ENCODE data around the gene CPXM2.
"Not testable (repeated sequence)": the region's sequence is repeated elsewhere in the genome, so short reads cannot be mapped to it uniquely, and the experiment has no call there.

CPXM2 gene

DNA sequence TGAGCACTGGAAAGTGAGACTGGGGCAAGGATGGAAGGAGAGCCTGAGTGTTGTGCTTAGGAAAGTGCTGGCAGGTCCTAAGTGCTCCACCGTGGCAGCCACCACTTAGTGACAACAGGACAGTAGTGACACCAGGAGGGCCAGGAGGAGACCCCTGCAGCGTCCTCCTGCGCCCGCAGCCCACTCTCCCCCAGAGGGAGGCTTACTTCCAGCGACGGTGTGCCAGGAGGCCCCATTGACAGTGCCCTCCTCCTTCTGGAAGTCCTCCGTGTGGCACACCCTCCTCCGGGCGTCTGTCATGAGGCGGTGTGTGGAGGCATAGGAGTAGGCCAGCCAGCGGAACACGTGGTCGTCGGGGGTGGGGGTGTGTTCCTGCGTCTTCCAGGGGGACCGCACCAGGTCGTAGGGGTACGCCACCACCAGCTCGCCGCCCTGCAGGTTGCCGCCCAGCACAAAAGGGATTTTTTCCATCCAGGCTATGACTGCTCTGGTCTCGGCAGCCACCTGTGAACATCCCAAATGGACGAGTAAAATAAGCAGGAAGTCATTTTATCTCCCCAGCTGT is 129.9 kb downstream of the CPXM2 start:
- no peak for DNase-seq

DNA sequence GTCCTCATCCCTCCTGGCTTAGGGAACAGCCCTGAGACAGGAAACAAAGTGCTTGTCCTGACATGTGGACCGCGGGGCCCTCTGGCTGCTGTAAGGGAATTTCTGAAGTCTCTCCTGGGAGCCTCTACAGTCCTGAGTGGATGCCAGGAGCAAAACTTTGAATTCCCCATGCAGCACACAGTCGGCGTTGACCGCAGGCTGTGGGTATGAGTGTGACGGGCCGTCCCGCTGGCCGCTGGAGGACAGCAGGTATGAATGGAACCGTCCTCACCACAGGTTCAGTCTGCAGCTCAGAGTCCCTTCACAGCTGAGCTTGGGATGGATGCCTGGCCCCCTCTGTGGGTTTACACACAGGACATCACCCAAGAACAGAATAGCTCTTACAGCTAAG is 130.6 kb downstream of the CPXM2 start:
- DNase-seq: no peak

DNA sequence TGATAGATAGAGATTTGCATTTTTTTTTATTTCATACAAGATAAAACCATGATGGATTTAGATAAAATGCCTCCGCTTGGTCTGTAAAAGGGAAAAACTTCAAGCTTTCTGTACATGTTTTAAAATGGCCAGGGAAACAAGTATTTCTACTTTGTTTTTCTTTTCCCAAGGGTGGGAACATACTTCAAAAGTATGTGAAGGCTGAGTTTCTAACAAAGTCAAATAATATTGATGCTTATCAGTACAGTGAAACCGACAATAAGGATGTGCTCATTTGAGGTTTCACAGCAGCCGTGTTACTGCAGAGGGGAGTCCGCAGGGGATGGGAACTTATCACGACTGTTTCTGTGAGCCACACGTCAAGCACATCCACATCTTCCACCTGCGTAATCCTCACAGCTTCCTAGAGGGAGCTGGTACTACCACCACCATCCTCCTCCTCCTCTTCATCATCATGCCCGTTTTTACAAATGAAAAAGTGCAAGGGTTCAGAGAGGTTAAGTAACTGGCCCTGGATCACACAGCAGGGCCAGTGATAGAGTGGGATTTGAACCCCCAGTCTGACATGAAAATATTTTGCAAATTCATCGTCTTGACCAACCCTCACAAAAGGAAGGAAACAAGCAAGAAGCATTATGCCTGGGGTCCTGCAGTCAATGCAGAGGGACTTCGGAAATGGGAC is 131.1 kb downstream of the CPXM2 start:
- no peak for DNase-seq

DNA sequence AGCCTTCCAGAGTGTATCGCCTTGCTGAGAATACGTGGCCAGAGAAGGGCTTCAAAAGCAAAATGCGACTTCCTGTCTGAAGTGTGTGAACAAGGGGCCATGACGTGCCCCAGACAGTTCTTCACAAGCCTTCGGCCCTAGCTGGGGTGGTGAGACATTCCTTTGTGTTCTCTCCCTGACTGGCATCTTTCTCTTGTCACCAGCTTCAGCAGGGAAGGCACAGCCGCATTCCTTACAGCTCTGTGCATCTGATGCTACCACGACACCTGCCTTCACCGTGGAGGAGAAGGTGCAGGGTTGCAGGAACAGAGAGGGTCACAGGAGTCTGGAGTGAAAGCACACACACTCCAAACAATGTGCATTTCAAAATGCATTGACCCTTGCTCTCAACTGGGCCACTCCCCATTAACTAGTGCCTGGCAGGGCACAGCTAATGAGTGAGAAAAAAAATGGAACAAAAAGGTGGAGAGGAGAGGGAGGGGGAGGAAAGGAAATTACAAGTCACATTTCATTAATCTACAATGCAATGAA is 132.0 kb downstream of the CPXM2 start:
- DNase-seq: no peak

DNA sequence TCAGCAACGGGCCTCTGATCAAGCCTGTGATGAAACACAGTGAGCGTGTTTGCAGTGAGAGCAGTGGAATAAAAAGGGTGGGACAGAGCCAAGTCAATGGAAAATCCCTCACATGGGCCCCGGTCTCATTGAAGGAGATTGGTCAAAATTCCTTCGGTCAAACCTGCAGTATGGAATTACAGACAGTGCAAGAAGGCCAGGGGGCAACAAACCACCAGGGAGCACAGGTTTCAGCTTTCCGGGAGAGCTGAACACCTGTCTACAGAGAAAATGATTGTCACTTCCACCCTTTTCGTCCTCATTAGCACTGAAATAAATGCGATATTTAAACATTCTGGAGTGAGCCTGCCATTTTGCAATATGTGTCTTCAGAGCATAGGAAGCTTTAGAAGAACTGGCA is 132.6 kb downstream of the CPXM2 start:
- no peak for DNase-seq

DNA sequence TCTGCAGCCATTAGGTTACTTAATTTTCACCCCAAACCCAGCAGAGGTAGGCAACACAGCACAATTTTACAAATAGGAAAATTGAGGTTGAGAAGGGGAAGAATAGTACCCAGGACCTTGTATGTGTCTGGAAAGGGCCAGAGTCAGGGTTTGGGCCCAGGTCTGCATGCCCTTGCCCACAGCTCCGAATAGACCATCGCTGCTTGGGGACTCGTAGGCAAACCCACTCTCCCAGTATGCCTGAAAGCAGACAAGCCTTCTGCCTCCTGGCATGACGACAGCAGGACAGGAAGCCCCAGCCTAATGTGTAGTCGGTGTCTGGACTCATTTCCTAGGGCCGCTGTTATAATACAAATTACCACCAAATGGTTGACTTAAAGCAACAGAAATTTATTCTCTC is 133.8 kb downstream of the CPXM2 start:
- no peak for DNase-seq

DNA sequence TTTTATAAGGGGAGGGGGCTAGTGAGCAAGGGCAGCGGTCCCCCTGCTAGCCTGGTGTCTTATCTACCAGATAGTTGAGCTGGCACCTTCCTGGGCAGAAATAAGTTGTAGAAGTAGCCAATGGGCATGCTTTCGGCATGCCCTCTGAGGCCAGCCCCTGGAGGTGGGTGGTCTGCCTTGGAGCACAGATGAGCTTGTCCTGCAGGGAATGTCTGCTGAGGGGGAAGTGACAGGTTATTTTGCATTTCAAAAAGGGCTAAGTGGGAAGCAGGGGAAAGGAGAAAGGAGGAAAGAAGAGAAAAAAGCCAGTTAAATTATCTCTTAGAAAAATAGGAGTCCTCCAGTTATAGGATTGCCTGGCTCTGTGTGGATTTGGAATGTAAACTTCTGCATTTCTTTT is 136.5 kb downstream of the CPXM2 start:
- DNase-seq: no peak

DNA sequence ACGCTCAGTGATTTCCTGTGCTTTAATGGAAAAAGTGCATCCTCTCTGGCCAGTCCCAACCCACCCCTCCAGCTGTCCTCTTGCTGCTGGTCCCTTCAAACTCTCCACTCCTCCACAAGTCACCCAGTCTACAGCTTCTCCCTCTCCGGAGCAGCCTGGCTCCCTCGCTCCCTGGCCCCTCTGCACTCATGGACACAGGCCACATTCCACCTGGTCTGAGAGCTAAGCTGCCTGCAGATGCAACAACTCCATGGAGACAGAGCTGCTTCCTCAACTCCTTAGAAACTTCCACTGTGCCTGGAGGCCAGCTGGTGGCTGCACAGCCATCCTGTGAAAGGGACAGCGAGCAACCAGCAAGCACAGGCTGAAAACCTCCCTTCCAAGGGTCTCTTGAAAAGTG is 137.5 kb downstream of the CPXM2 start:
- no peak for DNase-seq

DNA sequence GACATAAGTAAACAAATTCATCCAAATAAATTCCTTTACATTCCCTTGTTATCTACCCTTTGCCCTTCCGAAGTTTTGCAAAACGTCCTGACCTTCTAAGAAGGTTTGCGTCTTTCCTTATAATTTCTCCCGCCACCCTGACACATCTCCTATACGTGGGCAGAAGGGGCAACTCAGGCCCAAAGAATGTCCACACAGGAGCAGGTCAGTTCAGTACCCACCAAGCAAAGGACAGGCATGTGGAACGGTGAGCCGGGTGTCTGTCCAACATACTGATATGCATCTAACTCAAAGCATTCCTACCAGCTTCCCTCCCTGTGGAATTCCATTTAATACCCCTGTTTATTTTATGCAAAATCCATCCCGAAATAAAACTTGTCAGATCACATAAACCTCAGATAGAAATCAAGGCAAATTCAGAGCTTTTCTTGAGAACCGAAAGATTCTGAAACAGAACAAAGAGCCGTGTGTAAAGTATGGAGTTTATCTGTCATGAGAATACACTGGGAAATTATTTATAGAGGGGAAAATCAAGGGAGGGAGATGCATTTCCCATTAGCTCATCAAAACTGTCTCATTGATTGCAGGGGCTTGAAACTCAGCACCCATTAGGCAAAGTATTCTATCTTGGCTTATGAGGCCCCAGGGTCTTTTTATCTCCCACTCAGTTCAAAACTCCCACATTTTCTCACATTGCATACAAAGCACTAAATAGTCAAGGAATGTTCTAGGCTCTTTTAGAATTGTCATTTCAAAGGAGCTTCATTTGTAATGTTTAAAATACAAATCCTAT is 140.1 kb downstream of the CPXM2 start:
- no peak for DNase-seq

DNA sequence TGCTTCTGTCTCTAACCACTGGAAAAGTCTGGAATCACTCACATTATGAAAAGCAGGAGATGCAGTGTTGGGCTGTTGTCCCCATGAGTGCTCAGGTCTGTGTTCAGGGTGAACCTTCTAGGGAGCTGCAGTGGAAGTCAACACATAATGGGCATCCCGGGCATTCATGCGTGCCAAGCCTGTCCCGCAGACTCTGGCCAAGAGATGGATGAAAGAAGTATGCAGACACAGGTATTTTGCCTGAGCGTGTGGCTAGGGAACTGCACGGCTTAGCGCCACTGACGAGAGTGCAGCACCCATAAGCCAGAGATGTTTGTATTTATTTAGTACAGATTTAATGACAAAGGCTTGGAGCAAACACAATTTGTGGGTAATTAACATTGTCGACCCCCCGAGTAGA is 140.7 kb downstream of the CPXM2 start:
- no peak for DNase-seq

DNA sequence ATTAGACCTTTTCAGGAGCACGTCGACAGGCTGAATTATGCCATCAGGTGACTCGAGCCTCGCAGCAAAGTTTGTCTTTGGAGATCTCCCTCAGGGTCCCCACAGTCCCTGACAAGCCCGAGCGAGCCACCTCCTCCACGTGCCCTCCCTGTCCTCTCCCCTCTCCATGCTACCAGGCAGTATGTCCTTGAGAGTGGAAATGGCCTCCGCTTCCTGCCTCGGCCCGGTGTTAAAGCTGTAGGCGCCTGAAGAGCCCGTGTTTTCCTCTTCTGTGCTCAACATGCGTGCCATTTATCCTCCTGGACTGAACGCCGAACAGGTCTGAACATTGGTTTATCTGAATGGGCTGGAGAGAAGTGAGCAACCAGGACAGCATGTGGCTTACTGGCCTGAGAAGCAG is 142.9 kb downstream of the CPXM2 start:
- no peak for DNase-seq

DNA sequence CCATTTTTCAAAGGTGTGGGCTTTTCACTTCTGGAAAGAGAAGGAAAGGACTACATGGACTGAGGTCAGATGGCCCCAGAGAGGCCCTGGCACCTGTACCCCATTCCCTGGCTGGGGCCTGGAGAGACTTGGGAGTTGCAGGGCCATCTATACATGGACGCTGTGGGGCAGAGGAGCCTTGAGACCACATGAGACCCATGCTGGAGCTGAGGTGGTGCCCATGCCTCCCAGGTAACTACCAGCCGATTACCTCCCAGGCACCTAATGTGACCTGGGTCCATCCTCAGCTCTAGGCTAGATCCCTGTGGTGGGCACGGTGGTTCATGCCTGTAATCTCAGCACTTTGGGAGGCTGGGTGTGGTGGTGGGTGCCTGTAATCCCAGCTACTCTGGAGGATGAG is 144.2 kb downstream of the CPXM2 start:
- no peak for DNase-seq

DNA sequence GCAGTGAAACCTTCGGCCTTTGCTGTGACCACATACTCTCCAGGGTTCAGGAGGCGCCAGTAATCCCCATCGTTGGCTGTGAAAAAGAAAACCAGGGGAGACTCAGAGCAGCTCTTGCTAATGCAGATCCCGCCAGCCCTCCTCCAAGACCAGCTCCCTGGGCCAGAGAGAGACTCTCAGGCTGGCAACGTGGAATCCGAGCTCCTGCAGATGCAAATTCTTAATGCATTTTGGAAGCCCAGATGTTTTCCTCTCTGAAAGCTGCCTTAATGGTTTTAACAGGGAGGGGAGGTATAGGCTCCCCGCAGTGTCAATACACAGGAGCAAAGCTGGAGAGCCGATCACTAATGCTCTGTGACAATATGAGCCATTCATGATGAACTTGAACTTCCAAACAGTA is 144.7 kb downstream of the CPXM2 start:
- no peak for DNase-seq

DNA sequence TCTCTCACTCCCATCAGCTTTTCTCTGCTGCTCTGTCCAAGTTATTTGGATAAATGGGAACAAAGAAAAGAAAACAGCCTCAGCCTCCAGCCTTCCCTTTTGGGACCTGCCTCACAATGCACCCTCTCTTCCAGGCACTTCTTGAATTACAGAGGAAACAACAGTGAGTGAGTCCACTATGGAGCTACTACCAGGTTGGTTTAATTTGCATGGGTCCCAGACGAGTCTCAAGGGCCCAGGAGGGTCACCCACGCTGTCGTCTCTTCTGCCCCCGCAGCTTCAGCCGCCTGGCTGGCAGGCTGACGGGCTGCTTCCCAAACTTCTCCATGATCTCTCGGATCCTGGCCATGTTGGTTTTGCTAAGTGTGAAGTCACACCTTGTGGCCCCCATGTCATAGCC is 145.1 kb downstream of the CPXM2 start:
- DNase-seq: no peak

DNA sequence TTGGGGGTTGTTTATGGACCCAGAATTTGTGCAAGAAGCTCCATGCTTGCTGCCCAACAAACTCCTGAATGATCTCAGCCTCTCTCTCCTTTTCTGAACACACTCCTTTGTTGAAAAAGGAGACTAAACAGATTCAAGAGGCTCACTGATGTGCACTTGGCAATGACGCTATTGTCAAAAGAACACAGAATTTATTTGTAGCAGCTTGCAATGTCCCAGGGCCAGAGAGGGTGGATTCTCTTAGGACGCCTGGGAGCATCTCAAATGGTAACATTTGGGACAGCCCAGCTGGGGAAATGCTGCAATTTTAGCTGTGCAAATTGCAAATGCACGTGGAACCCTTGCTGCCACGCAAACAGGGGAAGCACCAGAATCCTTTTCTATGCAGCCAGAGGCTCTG is 145.5 kb downstream of the CPXM2 start:
- no peak for DNase-seq

DNA sequence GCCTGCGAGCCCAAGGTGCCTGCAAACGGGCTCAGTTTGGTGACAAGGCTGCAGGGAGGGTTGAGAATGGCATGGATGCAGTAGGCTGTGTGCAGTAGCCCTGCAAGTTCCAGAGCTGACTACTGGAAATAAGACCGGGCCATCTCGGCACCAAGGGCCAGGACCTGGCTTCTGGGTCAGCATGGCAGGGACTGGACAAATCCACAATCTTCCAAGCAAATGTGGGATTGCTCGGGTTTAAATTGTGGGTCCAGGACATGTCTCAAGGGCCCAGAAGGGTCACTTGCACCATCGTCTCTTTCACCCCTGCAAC is 147.4 kb downstream of the CPXM2 start:
- no peak for DNase-seq

DNA sequence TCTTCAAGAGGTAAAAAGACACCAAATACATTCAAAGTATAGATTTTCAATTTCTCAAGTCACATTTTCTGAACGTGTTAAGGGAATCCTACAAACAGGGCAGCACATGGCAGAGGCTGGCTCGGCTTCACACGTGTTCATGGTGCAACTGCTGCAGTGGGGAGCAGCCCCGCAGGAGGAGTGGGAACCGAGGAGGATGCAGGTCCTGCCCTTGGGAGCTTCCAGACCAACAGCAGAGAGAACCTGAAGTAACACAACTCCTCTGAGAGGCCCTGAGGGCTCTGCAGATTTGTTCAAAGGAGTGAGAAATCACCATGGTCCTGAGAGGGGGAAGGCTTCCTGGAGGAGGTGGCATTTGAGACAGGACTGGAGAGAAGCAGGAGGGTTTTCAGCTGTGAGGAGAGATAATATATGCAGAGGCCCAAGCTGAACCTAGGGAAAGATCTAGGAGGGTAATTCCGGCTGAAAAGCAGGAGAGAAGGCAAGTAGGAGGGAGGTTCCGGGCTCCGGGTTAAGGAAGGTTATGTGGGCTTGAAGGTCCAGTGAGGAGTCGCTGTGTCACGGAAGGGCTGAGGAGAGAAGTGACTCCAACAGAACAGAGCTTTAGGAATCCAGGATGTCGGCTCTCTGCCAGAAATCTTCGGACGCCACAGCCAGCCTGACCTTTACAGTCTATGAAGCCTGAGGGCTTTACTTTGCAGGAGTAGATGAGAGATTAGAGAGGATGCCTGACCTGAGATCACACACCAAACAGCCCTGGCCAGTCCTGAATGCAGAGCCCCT is 148.0 kb downstream of the CPXM2 start:
- no peak for DNase-seq

DNA sequence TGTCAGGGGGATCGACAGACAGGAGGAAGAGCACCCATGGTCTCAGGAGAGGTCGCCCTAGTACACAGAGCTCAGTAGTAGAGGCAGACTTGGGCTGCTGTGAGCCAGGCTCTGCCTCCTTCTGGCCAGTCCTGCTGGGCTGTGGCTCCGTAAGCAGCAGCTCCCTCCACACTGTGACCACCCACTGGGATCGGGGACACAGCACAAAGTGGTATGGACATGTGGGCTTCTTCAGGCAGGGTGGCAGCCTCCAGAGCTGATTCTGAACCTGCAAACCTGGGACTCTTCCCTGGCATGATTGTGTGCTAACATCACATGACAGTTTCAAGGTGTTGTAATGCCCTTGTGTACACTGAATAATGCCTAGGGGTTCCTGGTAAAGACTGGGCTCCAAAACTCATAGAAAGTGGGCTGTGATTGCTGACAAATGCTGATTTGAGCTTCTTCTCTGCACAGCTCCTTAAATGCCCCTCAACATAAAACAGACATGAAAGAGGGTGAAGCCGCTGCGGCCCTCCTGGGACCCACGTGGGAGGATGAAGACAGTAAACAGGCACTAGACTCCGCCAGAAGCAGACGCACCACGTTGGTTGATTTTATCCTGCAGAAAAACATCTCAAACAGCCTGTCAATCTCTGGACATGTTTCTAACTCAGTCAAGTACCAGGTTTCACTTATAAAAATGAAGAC is 148.7 kb downstream of the CPXM2 start:
- no peak for DNase-seq

DNA sequence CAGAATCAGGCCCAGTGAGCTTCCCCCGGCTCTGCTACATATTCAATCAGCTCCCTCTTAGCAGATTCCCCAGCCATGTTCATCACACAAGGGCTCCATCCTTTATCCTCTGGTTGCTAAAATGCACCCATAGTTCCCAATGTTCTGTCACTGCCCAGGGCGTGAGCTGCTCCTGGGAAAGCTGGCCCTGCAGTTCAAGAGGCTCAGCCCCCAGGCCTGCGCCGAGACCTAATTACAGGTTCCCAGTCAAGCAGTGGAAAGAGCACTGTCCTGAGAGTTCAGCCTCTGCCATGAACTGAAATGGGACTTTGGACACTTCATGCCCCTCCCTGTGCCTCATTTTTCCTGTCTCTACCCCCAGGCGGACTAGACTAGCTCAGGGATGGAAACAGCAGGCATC is 149.9 kb downstream of the CPXM2 start:
- no peak for DNase-seq

DNA sequence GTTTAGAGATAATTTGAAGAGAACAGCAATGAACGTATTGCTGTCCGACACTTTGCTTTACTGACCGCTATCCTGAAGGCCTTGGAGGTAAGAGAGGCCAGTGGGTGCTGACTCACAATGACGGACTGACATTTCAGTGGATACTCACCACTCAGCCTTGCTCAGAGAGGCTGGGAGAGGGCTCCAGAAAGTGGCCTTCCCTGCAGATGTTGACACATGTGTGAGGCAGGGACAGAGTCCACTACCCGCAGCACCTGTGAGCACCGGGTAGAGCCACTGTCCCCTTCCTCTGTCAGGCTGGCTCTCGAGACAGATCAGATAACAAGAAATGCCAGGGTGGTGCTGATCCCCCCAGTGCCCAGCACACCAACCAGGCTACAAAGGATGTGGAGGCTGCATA is 150.5 kb downstream of the CPXM2 start:
- DNase-seq: no peak

DNA sequence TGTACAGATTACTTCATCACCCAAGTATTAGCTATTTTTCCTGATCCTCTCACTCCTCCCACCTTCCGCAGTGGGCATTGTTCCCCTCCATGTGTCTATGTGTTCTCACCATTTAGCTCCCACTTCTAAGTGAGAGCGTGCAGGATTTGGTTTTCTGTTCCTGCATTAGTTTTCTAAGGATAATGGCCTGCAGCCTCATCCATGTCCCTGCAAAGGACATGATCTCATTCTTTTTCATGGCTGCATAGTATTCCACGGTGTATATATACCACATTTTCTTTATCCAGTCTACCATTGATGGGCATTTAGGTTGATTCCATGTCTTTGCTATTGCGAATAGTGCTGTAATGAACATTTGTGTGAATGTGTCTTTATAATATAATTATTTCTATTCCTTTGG is 154.7 kb downstream of the CPXM2 start:
- DNase-seq: not testable (repeated sequence)

DNA sequence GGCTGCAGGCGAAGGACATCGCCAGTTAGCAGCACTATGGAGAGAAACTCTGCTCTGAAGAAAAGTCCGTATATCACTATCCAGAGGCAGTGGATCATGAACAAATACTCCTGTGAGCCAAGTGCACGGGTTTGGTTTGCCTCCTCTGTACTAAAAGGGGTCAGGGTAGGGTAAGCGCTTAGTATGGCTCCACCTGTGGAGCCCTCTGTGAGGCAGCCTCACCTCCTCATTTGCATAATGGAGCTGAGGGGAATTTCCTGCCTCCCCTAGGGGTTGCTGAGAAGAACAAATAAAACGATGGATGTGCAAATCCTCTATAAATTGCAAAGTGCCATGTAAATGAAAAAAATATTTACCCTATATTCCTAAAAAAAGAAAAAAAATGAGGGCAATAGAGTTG is 162.1 kb downstream of the CPXM2 start:
- DNase-seq: no peak

DNA sequence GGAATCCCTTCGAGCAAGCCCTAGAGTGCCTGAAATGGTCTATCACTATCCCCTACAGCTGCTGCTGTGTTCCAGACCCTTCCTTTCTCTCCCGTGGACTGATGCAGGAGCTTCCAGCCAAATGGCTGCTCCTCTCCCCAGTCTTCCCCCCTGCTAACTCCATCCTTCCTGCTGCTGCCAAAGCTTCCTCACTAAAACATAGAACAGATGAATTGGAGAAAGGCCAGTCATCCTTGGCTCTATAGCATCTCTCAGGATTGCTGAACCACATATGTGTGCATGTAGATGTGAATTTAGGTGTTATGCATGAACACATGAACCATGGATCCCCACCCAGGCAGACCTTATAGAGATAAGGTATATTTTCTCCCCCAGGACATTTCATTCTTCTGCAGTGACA is 164.8 kb downstream of the CPXM2 start:
- DNase-seq: no peak
